Daoy (cell line): ENCODE measurements around the gene TMEM181. TPM values are rescaled to one million over a fixed set of nuclear protein-coding genes. Genes with fewer than 3 reads are reported as not detected.

Experiments used
- total RNA-seq: library from RNA; depleted of rRNA; stranded (reverse); fragments of >200 nt; shearing (Covaris generic); gene quantifications from 2 replicates; pipeline ENCODE4 v1.2.3, GENCODE V29; 2014; rRNA removed

The TMEM181 gene
- total RNA-seq, 1 experiment from 2014 or later, result 28.3 TPM

Other genes with a start within 250 kb of the TMEM181 start
- 69.4 and 117 TPM in 2 replicates for gene TULP4, start 247.6 kb upstream of the TMEM181 start, total RNA-seq
- 29.3 and 51.9 TPM in 2 replicates for gene DYNLT1, start 84.7 kb downstream of the TMEM181 start, total RNA-seq
- gene SYTL3, start 90.0 kb downstream of the TMEM181 start, total RNA-seq, result 1.5 and 6.5 TPM in 2 replicates